ENCODE results near the gene NINJ1. TPM values are rescaled to one million over a fixed set of nuclear protein-coding genes. Genes with fewer than 3 reads are reported as not detected.

Gene NINJ1
- total and polyA plus RNA-seq, 2 of the 13 experiments (the other 11 are each of a cell fraction or from before 2014, with no cell fraction given): 81.2 to 92.1 TPM

GRCh38 chr9:93123561-93124283 lies 10.3 kb downstream of the NINJ1 start:
- FAIRE-seq (no peak), DNase-seq (ENCODE audit: low spot score) (no peak), ATAC-seq (no peak)
- in situ Hi-C loops (cut with HindIII; ENCODE audit: extremely low pct_ligation_motif_present, low pct_unique_long_range_greater_than_20kb) (no loop called here), intact Hi-C loops (cut with micrococcal nuclease; ENCODE audit: unreplicated experiment) (no loop called here)
- no peak overlapping the region for H2AFZ ChIP-seq (ENCODE audit: low read length)
- POLR2A ChIA-PET: interaction anchor here (13.7 kb wide), 1 partner anchor 8 kb away, joined by 195 read pairs; the partner anchor contains the start of gene NINJ1
- H3K9me3 ChIP-seq (ENCODE audit: low read length): no peaks in the 10 kb centered on the region
- no TSS peak for BruUV-seq (replicated peaks)
- peaks cover 32 to 45% of the 10 kb centered on the region in 2 experiments; a peak in 4 of 5 replicates for H3K36me3 ChIP-seq (replicated peaks in 1 of 2; ENCODE audit: control insufficient read depth in 1 of 2, insufficient read depth in 2 of 2, low read length in 2 of 2)
- H3K79me2 ChIP-seq (ENCODE audit: insufficient read depth, low read length): peaks cover 25% of the 10 kb centered on the region
- H3K4me3 ChIP-seq (replicated peaks in 1 of 3; ENCODE audit: insufficient read depth in 1 of 3, low read depth in 2 of 3, low read length in 3 of 3): no peak overlapping the region
- CTCF ChIA-PET (ENCODE audit: low intra/inter-chr PET ratio, low total read pairs): no interaction called here
- H3K4me1 ChIP-seq (ENCODE audit: insufficient read depth, low read length): peaks cover 54% of the 10 kb centered on the region
- no peak overlapping the region for H3K4me2 ChIP-seq (ENCODE audit: low read depth, low read length)
- H3K27ac ChIP-seq (ENCODE audit: extremely low read length, insufficient read depth, low read length): no peak overlapping the region
- H3K27me3 ChIP-seq (ENCODE audit: control insufficient read depth in 1 of 2, insufficient read depth in 2 of 2, low read length in 2 of 2): no peaks in the 10 kb centered on the region
- no peak overlapping the region for H3K9ac ChIP-seq (ENCODE audit: insufficient read depth, low read depth, low read length)
- WGBS (ENCODE audit: low lambda C conversion rate): 91% methylated on average over 4 of the region's 14 CpGs
- no peaks in the 10 kb centered on the region for H4K20me1 ChIP-seq (ENCODE audit: insufficient read depth, low read length)
- TF ChIP-seq ZIK1 (CRISPR knock-in tag; IDR thresholded peaks at IDR 0.05; ENCODE audit: borderline replicate concordance, low read depth) (no peak), CREB3 (CRISPR knock-in tag; IDR thresholded peaks at IDR 0.05) (no peak), ZNF672 (CRISPR knock-in tag; IDR thresholded peaks at IDR 0.05) (no peak), ZNF768 (CRISPR knock-in tag; IDR thresholded peaks at IDR 0.05) (0 out of 2 replicates have a peak, but pooled peaks have one; percentile 17), AGO2 (optimal IDR thresholded peaks at IDR 0.05; ENCODE audit: low read depth, low read length) (peak; percentile 66), RBFOX2 (IDR thresholded peaks at IDR 0.05; ENCODE audit: low read depth, low read length) (0 out of 2 replicates have a peak, but pooled peaks have one; percentile 10), PRDM4 (CRISPR knock-in tag; IDR thresholded peaks at IDR 0.05; ENCODE audit: borderline replicate concordance) (no peak), SP1 (IDR thresholded peaks at IDR 0.05) (no peak), SP1 (CRISPR knock-in tag; IDR thresholded peaks at IDR 0.05) (no peak)
